ENCODE results near the gene NRP2. TPM values are rescaled to one million over a fixed set of nuclear protein-coding genes. Genes with fewer than 3 reads are reported as not detected.

The NRP2 gene
- total and polyA plus RNA-seq, 2 donors (not counting 1 experiment from before 2014, with no cell fraction given): 1.8 to 6.8 TPM

- 100% methylated on average over 2 of the region's 6 CpGs for WGBS (ENCODE audit: insufficient coverage)
- Histone ChIP-seq H3K9me3 (ENCODE audit: control extremely low read depth in 1 of 3, control insufficient read depth in 2 of 3, insufficient read depth in 1 of 3, low read length in 2 of 3) (no peaks in the 10 kb centered on the region), H3K4me2 (replicated peaks; ENCODE audit: low read depth, low read length, poor library complexity, severe bottlenecking) (no peak overlapping the region), H3K27me3 (replicated peaks in 1 of 4; ENCODE audit: control extremely low read depth in 1 of 4, control insufficient read depth in 3 of 4, insufficient read depth in 4 of 4, low read length in 3 of 4) (no peaks in the 10 kb centered on the region), H3K79me2 (ENCODE audit: control insufficient read depth, insufficient read depth, low read length) (no peaks in the 10 kb centered on the region), H3K36me3 (replicated peaks in 1 of 2; ENCODE audit: control extremely low read depth in 1 of 2, control insufficient read depth in 1 of 2, extremely low read depth in 1 of 2, insufficient read depth in 2 of 2, low read length in 1 of 2) (no peaks in the 10 kb centered on the region), H2AFZ (ENCODE audit: insufficient read depth, low read depth, low read length, poor library complexity, severe bottlenecking) (no peak overlapping the region), H3K4me3 (ENCODE audit: control extremely low read depth in 1 of 5, extremely low read depth in 1 of 5, insufficient read depth in 1 of 5, low read depth in 2 of 5, low read length in 4 of 5) (no peak overlapping the region), H3K4me1 (ENCODE audit: control insufficient read depth in 2 of 2, insufficient read depth in 2 of 2, low read length in 2 of 2) (no peaks in the 10 kb centered on the region), H3K27ac (ENCODE audit: low read length in 2 of 2) (no peak overlapping the region), H3K9ac (ENCODE audit: low read length) (no peak overlapping the region), H4K20me1 (ENCODE audit: control insufficient read depth, insufficient read depth, low read length, poor library complexity, severe bottlenecking) (no peaks in the 10 kb centered on the region)
- DNase-seq (no peak), ATAC-seq (ENCODE audit: low read depth) (no peak)
- POLR2A ChIA-PET: no interaction called here
- intact Hi-C loops (cut with micrococcal nuclease): no loop called here
- CTCF ChIA-PET: interaction anchor here (1.2 kb wide), 1 partner anchor 56 kb away, joined by 3 read pairs; no protein-coding TSS in a partner anchor
- no peaks in the 10 kb centered on the region for H3K9me3 Mint-ChIP-seq (ENCODE audit: insufficient read depth)
- TF ChIP-seq, protein P1, sequence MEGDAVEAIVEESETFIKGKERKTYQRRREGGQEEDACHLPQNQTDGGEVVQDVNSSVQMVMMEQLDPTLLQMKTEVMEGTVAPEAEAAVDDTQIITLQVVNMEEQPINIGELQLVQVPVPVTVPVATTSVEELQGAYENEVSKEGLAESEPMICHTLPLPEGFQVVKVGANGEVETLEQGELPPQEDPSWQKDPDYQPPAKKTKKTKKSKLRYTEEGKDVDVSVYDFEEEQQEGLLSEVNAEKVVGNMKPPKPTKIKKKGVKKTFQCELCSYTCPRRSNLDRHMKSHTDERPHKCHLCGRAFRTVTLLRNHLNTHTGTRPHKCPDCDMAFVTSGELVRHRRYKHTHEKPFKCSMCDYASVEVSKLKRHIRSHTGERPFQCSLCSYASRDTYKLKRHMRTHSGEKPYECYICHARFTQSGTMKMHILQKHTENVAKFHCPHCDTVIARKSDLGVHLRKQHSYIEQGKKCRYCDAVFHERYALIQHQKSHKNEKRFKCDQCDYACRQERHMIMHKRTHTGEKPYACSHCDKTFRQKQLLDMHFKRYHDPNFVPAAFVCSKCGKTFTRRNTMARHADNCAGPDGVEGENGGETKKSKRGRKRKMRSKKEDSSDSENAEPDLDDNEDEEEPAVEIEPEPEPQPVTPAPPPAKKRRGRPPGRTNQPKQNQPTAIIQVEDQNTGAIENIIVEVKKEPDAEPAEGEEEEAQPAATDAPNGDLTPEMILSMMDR (IDR thresholded peaks at IDR 0.05): no peak
- TF ChIP-seq EZH2 (IDR thresholded peaks at IDR 0.05; ENCODE audit: borderline replicate concordance, insufficient read depth, low read depth, low read length, poor library complexity, severe bottlenecking): no peak
- H3K4me3 Mint-ChIP-seq: no peak overlapping the region
- peaks cover 2% of the 10 kb centered on the region for H3K4me1 Mint-ChIP-seq
- H3K27me3 Mint-ChIP-seq: peaks cover 8% of the 10 kb centered on the region
- H3K27ac Mint-ChIP-seq: no peak overlapping the region
Measured at GRCh38 chr2:205734436-205735037, 52.2 kb downstream of the NRP2 start.

GRCh38 chr2:205738117-205738968 is 56.0 kb downstream of the NRP2 start:
- TF ChIP-seq, protein P1 (IDR thresholded peaks at IDR 0.05): no peak
- TF ChIP-seq EZH2 (IDR thresholded peaks at IDR 0.05; ENCODE audit: borderline replicate concordance, insufficient read depth, low read depth, low read length, poor library complexity, severe bottlenecking): no peak

More at GRCh38 chr2:205738117-205738968, 56.0 kb downstream of the NRP2 start:
- Histone ChIP-seq H3K79me2 (ENCODE audit: control insufficient read depth, insufficient read depth, low read length) (no peaks in the 10 kb centered on the region), H3K9ac (ENCODE audit: low read length) (no peak overlapping the region), H3K36me3 (replicated peaks in 1 of 2; ENCODE audit: control extremely low read depth in 1 of 2, control insufficient read depth in 1 of 2, extremely low read depth in 1 of 2, insufficient read depth in 2 of 2, low read length in 1 of 2) (no peaks in the 10 kb centered on the region), H3K4me1 (ENCODE audit: control insufficient read depth in 2 of 2, insufficient read depth in 2 of 2, low read length in 2 of 2) (no peaks in the 10 kb centered on the region), H3K4me3 (ENCODE audit: control extremely low read depth in 1 of 5, extremely low read depth in 1 of 5, insufficient read depth in 1 of 5, low read depth in 2 of 5, low read length in 4 of 5) (no peak overlapping the region), H3K27ac (ENCODE audit: low read length in 2 of 2) (no peak overlapping the region), H2AFZ (ENCODE audit: insufficient read depth, low read depth, low read length, poor library complexity, severe bottlenecking) (no peak overlapping the region), H4K20me1 (ENCODE audit: control insufficient read depth, insufficient read depth, low read length, poor library complexity, severe bottlenecking) (no peaks in the 10 kb centered on the region), H3K4me2 (replicated peaks; ENCODE audit: low read depth, low read length, poor library complexity, severe bottlenecking) (no peak overlapping the region), H3K27me3 (replicated peaks in 1 of 4; ENCODE audit: control extremely low read depth in 1 of 4, control insufficient read depth in 3 of 4, insufficient read depth in 4 of 4, low read length in 3 of 4) (no peaks in the 10 kb centered on the region), H3K9me3 (ENCODE audit: control extremely low read depth in 1 of 3, control insufficient read depth in 2 of 3, insufficient read depth in 1 of 3, low read length in 2 of 3) (no peaks in the 10 kb centered on the region)
- POLR2A ChIA-PET: no interaction called here
- no peak overlapping the region for H3K27ac Mint-ChIP-seq
- no peak for DNase-seq
- no peak for ATAC-seq (ENCODE audit: low read depth)
- CTCF ChIA-PET: no interaction called here
- no peaks in the 10 kb centered on the region for H3K9me3 Mint-ChIP-seq (ENCODE audit: insufficient read depth)
- no peak overlapping the region for H3K4me3 Mint-ChIP-seq
- 97% methylated on average over 12 of the region's 15 CpGs for WGBS (ENCODE audit: insufficient coverage)
- no peaks in the 10 kb centered on the region for H3K4me1 Mint-ChIP-seq
- intact Hi-C loops (cut with micrococcal nuclease): no loop called here
- peaks cover 8% of the 10 kb centered on the region for H3K27me3 Mint-ChIP-seq

Measured in B cell (primary cell).